A549 treated with GW870086 at 1 μM for 4 hours (cell line): ENCODE measurements around the gene ID4. TPM values are rescaled to one million over a fixed set of nuclear protein-coding genes. Genes with fewer than 3 reads are reported as not detected.

ENCODE experiments used
- total RNA-seq: library from RNA; stranded (reverse); fragments of 200-300 nt; extraction: Qiagen RNA extraction; gene quantifications from 5 replicates; pipeline ENCODE4 v1.2.3, GENCODE V29; 2022; ENCODE audit warnings: low read depth

ID4 gene, protein sequence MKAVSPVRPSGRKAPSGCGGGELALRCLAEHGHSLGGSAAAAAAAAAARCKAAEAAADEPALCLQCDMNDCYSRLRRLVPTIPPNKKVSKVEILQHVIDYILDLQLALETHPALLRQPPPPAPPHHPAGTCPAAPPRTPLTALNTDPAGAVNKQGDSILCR
- 0.72 to 1.3 TPM (median 0.88 TPM) in 5 replicates for total RNA-seq

GRCh38 chr6:19836799-19837510 is at the start of gene ID4:
TSS of gene ID4 (plus strand) at chr6:19837370. CDS start at chr6:19837755, 385 bp downstream.

